ENCODE data around the gene ZNF726. TPM values are rescaled to one million over a fixed set of nuclear protein-coding genes. Genes with fewer than 3 reads are reported as not detected.

ZNF726 gene
- total RNA-seq, 4 donors from 2014 or later, result 0.65 to 1.3 (median 0.76) TPM

DNA sequence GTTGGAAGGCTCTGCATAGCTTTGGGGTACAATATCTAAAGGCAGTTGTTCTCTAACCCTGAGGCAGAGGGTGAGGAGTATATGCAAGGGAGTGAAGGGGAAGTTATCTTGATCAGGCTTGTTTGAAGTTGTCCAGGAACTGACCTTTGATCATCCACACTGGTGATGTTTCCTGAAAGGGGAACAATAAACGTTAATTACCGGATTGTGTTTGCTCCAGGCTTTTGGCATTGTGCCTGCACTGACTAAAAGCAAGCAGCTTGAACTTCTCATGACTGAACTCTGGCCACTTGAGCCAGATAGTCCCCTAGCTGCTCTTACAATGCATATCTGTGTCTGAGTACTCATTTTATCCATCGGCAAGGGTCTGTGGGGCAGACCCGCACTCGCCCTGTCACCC is 27.0 kb upstream of the ZNF726 start:
- TF ChIP-seq, protein P1, sequence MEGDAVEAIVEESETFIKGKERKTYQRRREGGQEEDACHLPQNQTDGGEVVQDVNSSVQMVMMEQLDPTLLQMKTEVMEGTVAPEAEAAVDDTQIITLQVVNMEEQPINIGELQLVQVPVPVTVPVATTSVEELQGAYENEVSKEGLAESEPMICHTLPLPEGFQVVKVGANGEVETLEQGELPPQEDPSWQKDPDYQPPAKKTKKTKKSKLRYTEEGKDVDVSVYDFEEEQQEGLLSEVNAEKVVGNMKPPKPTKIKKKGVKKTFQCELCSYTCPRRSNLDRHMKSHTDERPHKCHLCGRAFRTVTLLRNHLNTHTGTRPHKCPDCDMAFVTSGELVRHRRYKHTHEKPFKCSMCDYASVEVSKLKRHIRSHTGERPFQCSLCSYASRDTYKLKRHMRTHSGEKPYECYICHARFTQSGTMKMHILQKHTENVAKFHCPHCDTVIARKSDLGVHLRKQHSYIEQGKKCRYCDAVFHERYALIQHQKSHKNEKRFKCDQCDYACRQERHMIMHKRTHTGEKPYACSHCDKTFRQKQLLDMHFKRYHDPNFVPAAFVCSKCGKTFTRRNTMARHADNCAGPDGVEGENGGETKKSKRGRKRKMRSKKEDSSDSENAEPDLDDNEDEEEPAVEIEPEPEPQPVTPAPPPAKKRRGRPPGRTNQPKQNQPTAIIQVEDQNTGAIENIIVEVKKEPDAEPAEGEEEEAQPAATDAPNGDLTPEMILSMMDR (IDR thresholded peaks at IDR 0.05; ENCODE audit: low read depth), result no peak

DNA sequence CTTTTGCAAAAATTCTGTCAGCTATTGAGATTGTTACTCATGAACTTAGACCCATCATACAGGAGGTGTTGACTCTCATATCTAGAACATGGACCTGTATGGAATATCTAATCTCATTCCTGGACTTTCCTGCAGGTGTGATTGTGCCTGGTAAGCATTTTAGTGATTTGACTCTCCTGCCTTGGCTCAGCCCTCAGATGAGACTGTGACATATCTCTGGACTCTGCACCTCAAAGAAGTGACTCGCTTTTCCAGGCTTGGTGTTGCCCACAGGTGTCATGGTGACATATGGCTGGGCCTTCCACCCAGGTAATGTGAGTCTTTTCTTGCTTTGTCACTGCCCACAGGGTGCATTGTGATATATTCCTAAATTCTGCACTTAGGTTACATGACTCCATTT is 17.8 kb upstream of the ZNF726 start:
- TF ChIP-seq, protein P1 (IDR thresholded peaks at IDR 0.05; ENCODE audit: low read depth), result no peak

DNA sequence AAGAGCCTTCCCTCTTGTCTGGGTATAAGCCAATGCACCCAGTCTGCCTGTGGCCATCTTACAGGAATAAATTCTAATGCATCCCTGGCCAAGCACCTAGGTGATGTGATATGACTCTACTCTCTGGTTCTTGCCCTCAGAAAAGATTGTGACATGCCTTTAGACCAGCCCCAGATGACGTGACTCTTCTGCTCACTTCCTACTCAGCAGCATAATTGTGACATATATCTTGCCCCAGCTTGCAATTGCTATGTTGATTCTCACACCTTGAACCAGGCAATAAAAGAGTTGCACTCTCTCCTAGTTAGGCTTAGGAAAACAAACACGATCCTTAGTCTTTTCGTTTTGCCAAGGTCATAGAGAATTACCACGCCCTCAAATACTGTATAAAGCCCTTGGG is 13.3 kb upstream of the ZNF726 start:
- TF ChIP-seq, protein P1 (IDR thresholded peaks at IDR 0.05; ENCODE audit: low read depth), result no peak

DNA sequence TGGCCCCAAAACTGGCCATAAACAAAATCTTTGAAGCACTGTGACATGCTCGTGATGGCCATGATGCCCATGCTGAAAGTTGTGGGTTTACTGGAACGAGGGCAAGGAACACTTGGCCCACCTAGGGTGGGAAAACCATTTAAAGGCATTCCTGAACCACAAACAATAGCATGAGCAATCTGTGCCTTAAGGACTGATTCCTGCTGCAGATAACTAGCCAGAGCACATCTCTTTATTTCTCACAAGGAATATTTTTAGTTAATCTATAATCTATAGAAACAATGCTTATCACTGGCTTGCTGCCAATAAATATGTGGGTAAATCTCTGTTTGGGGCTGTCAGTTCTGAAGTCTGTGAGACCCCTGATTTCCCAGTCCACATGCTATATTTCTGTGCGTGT is 10.3 kb upstream of the ZNF726 start:
- TF ChIP-seq, protein P1 (IDR thresholded peaks at IDR 0.05; ENCODE audit: low read depth), result no peak

DNA sequence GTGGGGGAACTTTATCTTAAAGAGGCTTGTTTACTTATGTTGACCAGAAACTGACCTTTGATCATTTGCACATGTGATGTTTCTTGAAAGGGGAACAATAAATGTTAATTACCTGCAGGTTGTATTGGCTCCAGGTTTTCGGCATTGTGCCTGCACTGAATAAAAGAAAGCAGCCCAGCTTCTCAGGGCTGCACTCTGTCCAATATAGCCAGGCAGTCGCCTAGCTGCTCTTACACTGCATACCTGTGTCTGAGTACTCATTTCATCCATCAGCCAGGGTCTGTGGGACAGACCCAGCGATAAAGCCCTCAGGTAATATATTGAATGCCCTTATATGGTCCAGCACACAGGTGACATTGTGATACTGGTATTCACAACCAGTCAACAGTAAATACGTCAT is 8.9 kb upstream of the ZNF726 start:
- TF ChIP-seq, protein P1 (IDR thresholded peaks at IDR 0.05; ENCODE audit: low read depth), result no peak

DNA sequence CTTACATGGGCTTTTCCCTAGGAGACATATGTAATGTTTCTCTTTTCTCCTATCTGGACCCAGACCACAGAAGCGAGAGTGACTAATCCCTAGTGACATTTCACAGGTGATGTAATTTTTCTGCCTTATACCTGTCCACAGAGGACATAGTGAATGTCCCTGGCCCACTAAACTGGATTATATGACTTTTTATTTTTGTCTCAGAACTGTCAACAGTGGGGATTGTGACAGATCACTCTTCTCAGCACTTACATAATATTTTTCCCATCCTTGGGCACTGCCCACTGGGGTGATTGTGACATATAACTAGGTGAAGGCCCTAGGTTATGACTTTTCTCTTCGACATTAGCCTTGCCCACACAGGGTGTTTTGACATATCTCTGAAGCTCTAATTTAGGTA is 7.9 kb upstream of the ZNF726 start:
- TF ChIP-seq, protein P1 (IDR thresholded peaks at IDR 0.05; ENCODE audit: low read depth), result no peak

DNA sequence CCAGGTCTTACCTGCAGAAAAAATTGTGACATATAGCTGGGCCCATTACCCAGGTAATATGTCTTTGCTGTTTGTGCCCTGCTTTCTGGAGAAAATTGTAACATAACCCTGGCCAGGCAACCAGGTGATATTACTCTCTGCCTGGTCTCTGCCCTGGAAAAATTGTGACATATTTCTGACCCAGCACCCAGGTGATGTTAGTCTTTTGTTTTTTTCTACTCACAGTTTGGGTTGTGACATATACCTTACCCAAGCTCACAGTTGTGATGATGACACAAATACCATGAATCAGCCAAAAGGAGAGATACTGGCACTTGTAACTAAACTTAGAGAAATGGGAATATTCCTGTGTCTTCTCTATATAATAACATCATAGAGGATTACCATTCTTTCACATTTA is 6.5 kb upstream of the ZNF726 start:
- TF ChIP-seq, protein P1 (IDR thresholded peaks at IDR 0.05; ENCODE audit: low read depth), result no peak
